Right atrium auricular region (tissue), 2 donors: Measurements from ENCODE around the gene ARPP19. TPM values are rescaled to one million over a fixed set of nuclear protein-coding genes. Genes with fewer than 3 reads are reported as not detected.

Experiments used
- DNase-seq: peaks from one replicate; pipeline ENCODE4 v3.0.0-alpha.2; 2019; ENCODE audit warnings: low spot score
- H3K27ac ChIP-seq, 2 donors: fragments of 200-600 bp; sonication (generic); 1 replicate in 1 of 2; 2 replicates in 1 of 2; pipeline ENCODE4 v1.5.1; 2016 to 2019
- H3K27me3 ChIP-seq, 2 donors: fragments of 200-600 bp; sonication (generic); one replicate each; pipeline versions ENCODE4 v1.5.1 to v1.6.0; 2017 to 2019
- H3K36me3 ChIP-seq: fragments of 200-600 bp; sonication (generic); one replicate; pipeline ENCODE4 v1.5.1; 2016
- H3K4me1 ChIP-seq, 2 donors: fragments of 200-600 bp; sonication (generic); one replicate each; pipeline versions ENCODE4 v1.5.1 to v1.6.0; 2017 to 2019
- H3K4me3 ChIP-seq, 2 donors: fragments of 200-600 bp; sonication (generic); 1 replicate in 1 of 2; 2 replicates in 1 of 2; pipeline ENCODE4 v1.5.1; 2017 to 2019; ENCODE audit warnings: mild to moderate bottlenecking in 1 of 2, moderate library complexity in 1 of 2
- H3K9me3 ChIP-seq, 2 donors: fragments of 200-600 bp; sonication (generic); one replicate each; pipeline ENCODE4 v1.5.1; 2019
- CTCF ChIP-seq, 2 donors: fragments of 200-600 bp; sonication (generic); IDR thresholded peaks; one replicate each; pipeline ENCODE4 v1.5.1; 2019; ENCODE audit warnings: antibody characterized with exemption in 2 of 2
- total RNA-seq, 2 donors: library from RNA; depleted of rRNA; stranded (reverse); fragments of >200 nt; gene quantifications; one replicate each; pipeline ENCODE4 v1.1.0, GENCODE V29; 2016

Gene ARPP19
- total RNA-seq, 2 donors from 2014 or later, result 82.7 to 94.3 TPM

GRCh38 chr15:52521682-52522081 lies 47.1 kb downstream of the ARPP19 start:
- no peak for TF ChIP-seq CTCF (IDR thresholded peaks at IDR 0.05)
- no peak for DNase-seq
- Histone ChIP-seq H3K27ac (no peak overlapping the region), H3K27me3 (no peaks in the 10 kb centered on the region), H3K36me3 (no peaks in the 10 kb centered on the region), H3K4me1 (peaks cover 0 to 8% of the 10 kb centered on the region in 2 donors), H3K4me3 (no peak overlapping the region), H3K9me3 (no peaks in the 10 kb centered on the region)

GRCh38 chr15:52520421-52520820 lies 48.4 kb downstream of the ARPP19 start:
- no peaks in the 10 kb centered on the region for H3K27me3 ChIP-seq

GRCh38 chr15:52518487-52519371 lies 50.1 kb downstream of the ARPP19 start:
- H3K9me3 ChIP-seq, result no peaks in the 10 kb centered on the region

More at GRCh38 chr15:52520421-52520820, 48.4 kb downstream of the ARPP19 start:
- TF ChIP-seq CTCF (IDR thresholded peaks at IDR 0.05), result no peak
- Histone ChIP-seq H3K27ac (no peak overlapping the region), H3K9me3 (no peaks in the 10 kb centered on the region), H3K4me1 (peaks cover 0 to 8% of the 10 kb centered on the region in 2 donors), H3K36me3 (no peaks in the 10 kb centered on the region), H3K4me3 (no peak overlapping the region)
- DNase-seq, result no peak

GRCh38 chr15:52517014-52517413 lies 51.8 kb downstream of the ARPP19 start:
- DNase-seq, result no peak
- TF ChIP-seq CTCF (IDR thresholded peaks at IDR 0.05), result no peak
- Histone ChIP-seq H3K27me3 (no peaks in the 10 kb centered on the region), H3K9me3 (no peaks in the 10 kb centered on the region), H3K4me3 (no peak overlapping the region), H3K4me1 (peaks cover 0 to 8% of the 10 kb centered on the region in 2 donors), H3K27ac (no peak overlapping the region), H3K36me3 (no peaks in the 10 kb centered on the region)

More at GRCh38 chr15:52518487-52519371, 50.1 kb downstream of the ARPP19 start:
- Histone ChIP-seq H3K4me3 (no peak overlapping the region), H3K27ac (no peak overlapping the region), H3K36me3 (no peaks in the 10 kb centered on the region), H3K27me3 (no peaks in the 10 kb centered on the region), H3K4me1 (peaks cover 0 to 8% of the 10 kb centered on the region in 2 donors)
- TF ChIP-seq CTCF (IDR thresholded peaks at IDR 0.05), result no peak
- no peak for DNase-seq

GRCh38 chr15:52515343-52515742 lies 53.5 kb downstream of the ARPP19 start:
- Histone ChIP-seq H3K27me3 (no peaks in the 10 kb centered on the region), H3K27ac (no peak overlapping the region), H3K9me3 (no peaks in the 10 kb centered on the region), H3K36me3 (no peaks in the 10 kb centered on the region), H3K4me3 (no peak overlapping the region), H3K4me1 (peaks cover 0 to 6% of the 10 kb centered on the region in 2 donors)
- no peak for TF ChIP-seq CTCF (IDR thresholded peaks at IDR 0.05)
- DNase-seq, result no peak
